ENCODE results near the gene NLRP8. TPM values are rescaled to one million over a fixed set of nuclear protein-coding genes. Genes with fewer than 3 reads are reported as not detected.

Gene NLRP8
- total RNA-seq, 1 donor from 2014 or later: not detected

DNA sequence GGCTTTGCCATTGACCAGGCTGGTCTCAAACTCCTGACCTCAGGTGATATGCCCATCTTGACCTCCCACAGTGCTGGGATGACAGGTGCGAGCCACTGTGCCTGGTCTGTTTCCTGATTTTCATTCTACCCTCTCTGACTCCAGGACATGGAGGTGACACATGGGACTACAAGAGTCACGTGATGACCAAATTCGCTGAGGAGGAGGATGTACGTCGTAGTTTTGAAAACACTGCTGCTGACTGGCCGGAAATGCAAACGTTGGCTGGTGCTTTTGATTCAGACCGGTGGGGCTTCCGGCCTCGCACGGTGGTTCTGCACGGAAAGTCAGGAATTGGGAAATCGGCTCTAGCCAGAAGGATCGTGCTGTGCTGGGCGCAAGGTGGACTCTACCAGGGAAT is 79.1 kb downstream of the NLRP8 start:
- no peak for TF ChIP-seq CTCF (IDR thresholded peaks at IDR 0.05; ENCODE audit: partially characterized antibody, unreplicated experiment)
- peaks cover 18% of the 10 kb centered on the region for H3K36me3 Mint-ChIP-seq (ENCODE audit: unreplicated experiment)
- no peak overlapping the region for H3K4me3 Mint-ChIP-seq (ENCODE audit: unreplicated experiment)
- peaks cover 1% of the 10 kb centered on the region for H3K27me3 Mint-ChIP-seq (ENCODE audit: unreplicated experiment)
- no peak overlapping the region for H3K27ac Mint-ChIP-seq (ENCODE audit: unreplicated experiment)
- H3K4me1 Mint-ChIP-seq (ENCODE audit: low read depth, unreplicated experiment): no peaks in the 10 kb centered on the region
- peaks cover 17% of the 10 kb centered on the region for H3K9me3 Mint-ChIP-seq (ENCODE audit: unreplicated experiment)
- no peak for DNase-seq

Other genes starting within 250 kb of the NLRP8 start
- not detected for gene NLRP9, start 209.4 kb upstream of the NLRP8 start, total RNA-seq (ENCODE audit: unreplicated experiment)
- gene RFPL4A, start 188.7 kb upstream of the NLRP8 start, total RNA-seq (ENCODE audit: unreplicated experiment): not detected
- 0.96 TPM for gene RFPL4AL1, start 178.7 kb upstream of the NLRP8 start, total RNA-seq (ENCODE audit: unreplicated experiment)
- gene NLRP11, start 115.8 kb upstream of the NLRP8 start, total RNA-seq (ENCODE audit: unreplicated experiment): 0.34 TPM
- not detected for gene NLRP4, start 111.3 kb upstream of the NLRP8 start, total RNA-seq (ENCODE audit: unreplicated experiment)
- gene NLRP13, start 15.5 kb upstream of the NLRP8 start, total RNA-seq (ENCODE audit: unreplicated experiment): not detected
- not detected for gene NLRP5, start 38.9 kb downstream of the NLRP8 start, total RNA-seq (ENCODE audit: unreplicated experiment)
- 59.7 TPM for gene ZNF787, start 173.5 kb downstream of the NLRP8 start, total RNA-seq (ENCODE audit: unreplicated experiment)
- gene ZNF444, start 193.5 kb downstream of the NLRP8 start, total RNA-seq (ENCODE audit: unreplicated experiment): 56.9 TPM
- not detected for gene GALP, start 228.2 kb downstream of the NLRP8 start, total RNA-seq (ENCODE audit: unreplicated experiment)
- not detected for gene ZSCAN5B, start 250.0 kb downstream of the NLRP8 start, total RNA-seq (ENCODE audit: unreplicated experiment)